DOHH2 (cell line): ENCODE results near the gene FNDC4.

Experiments
- CTCF ChIP-seq: fragments of 200-600 bp; sonication (generic); IDR thresholded peaks from one replicate; pipeline ENCODE4 v1.5.1; 2014; ENCODE audit warnings: antibody characterized with exemption, mild to moderate bottlenecking, low read depth, low read length; ENCODE audit not compliant: poor library complexity, severe bottlenecking
- EZH2phosphoT487 ChIP-seq: fragments of 200-600 bp; sonication (generic); IDR thresholded peaks from 2 replicates; pipeline ENCODE4 v1.6.1; 2017; ENCODE audit warnings: borderline replicate concordance, mild to moderate bottlenecking, antibody characterized with exemption, low read length, moderate library complexity, mixed read lengths

GRCh38 chr2:27497288-27497627 is 2.3 kb upstream of the FNDC4 start:
- TF ChIP-seq CTCF (no peak), EZH2phosphoT487 (no peak)
